ENCODE data around the gene ERVFRD-1.

GRCh38 chr6:11094941-11095340 is 16.6 kb downstream of the ERVFRD-1 start:
- TF ChIP-seq POLR2AphosphoS5 (IDR thresholded peaks at IDR 0.05), result no peak
- no peak for TF ChIP-seq MXI1 (conservative IDR thresholded peaks at IDR 0.05; ENCODE audit: poor library complexity, severe bottlenecking)
- no peak for TF ChIP-seq CTCF (IDR thresholded peaks at IDR 0.05; ENCODE audit: poor library complexity, severe bottlenecking)
- TF ChIP-seq REST (IDR thresholded peaks at IDR 0.05; ENCODE audit: borderline replicate concordance), result no peak
- no peak for TF ChIP-seq EP300 (conservative IDR thresholded peaks at IDR 0.05; ENCODE audit: poor library complexity, severe bottlenecking)
